Measurements from ENCODE around the gene CIT. TPM values are rescaled to one million over a fixed set of nuclear protein-coding genes. Genes with fewer than 3 reads are reported as not detected.

Gene CIT
- total RNA-seq, 4 donors from 2014 or later: 6.1 to 20.3 (median 10.0) TPM

- Histone ChIP-seq H3K27ac (no peak overlapping the region), H3K27me3 (no peaks in the 10 kb centered on the region), H3K4me3 (no peak overlapping the region), H3K36me3 (peaks cover 44% of the 10 kb centered on the region), H3K4me1 (peaks cover 8% of the 10 kb centered on the region), H3K9me3 (no peaks in the 10 kb centered on the region)
- DNase-seq (ENCODE audit: low spot score in 2 of 2): no peak
- 62% methylated on average over 3 of the region's 3 CpGs for WGBS
- no peak for TF ChIP-seq POLR2A (IDR thresholded peaks at IDR 0.05)
- no peak for TF ChIP-seq CTCF (IDR thresholded peaks at IDR 0.05)
- TF ChIP-seq EP300 (IDR thresholded peaks at IDR 0.05): no peak
- TF ChIP-seq POLR2AphosphoS5 (IDR thresholded peaks at IDR 0.05): no peak
Observed at GRCh38 chr12:119682639-119683252, 194.4 kb downstream of the CIT start.

GRCh38 chr12:119681728-119682638 lies 195.1 kb downstream of the CIT start:
- no peaks in the 10 kb centered on the region for H3K27me3 ChIP-seq
- H3K4me3 ChIP-seq: no peak overlapping the region
- TF ChIP-seq POLR2A (IDR thresholded peaks at IDR 0.05) (no peak), POLR2AphosphoS5 (IDR thresholded peaks at IDR 0.05) (no peak), EP300 (IDR thresholded peaks at IDR 0.05) (no peak), CTCF (IDR thresholded peaks at IDR 0.05) (no peak)
- H3K4me1 ChIP-seq: peaks cover 8% of the 10 kb centered on the region
- no peak overlapping the region for H3K27ac ChIP-seq
- DNase-seq (ENCODE audit: low spot score in 2 of 2): no peak
- peaks cover 52% of the 10 kb centered on the region for H3K36me3 ChIP-seq
- no peaks in the 10 kb centered on the region for H3K9me3 ChIP-seq
- WGBS: 87% methylated on average over 9 of the region's 9 CpGs

- WGBS: 91% methylated on average over 8 of the region's 8 CpGs
- DNase-seq (ENCODE audit: low spot score in 2 of 2): no peak
- Histone ChIP-seq H3K27me3 (no peaks in the 10 kb centered on the region), H3K36me3 (peaks cover 60% of the 10 kb centered on the region), H3K9me3 (no peaks in the 10 kb centered on the region), H3K4me3 (no peak overlapping the region), H3K4me1 (peaks cover 8% of the 10 kb centered on the region), H3K27ac (no peak overlapping the region)
- no peak for TF ChIP-seq POLR2AphosphoS5 (IDR thresholded peaks at IDR 0.05)
- no peak for TF ChIP-seq EP300 (IDR thresholded peaks at IDR 0.05)
- TF ChIP-seq POLR2A (IDR thresholded peaks at IDR 0.05): no peak
- TF ChIP-seq CTCF (IDR thresholded peaks at IDR 0.05): no peak
Observed at GRCh38 chr12:119681111-119681510, 196.0 kb downstream of the CIT start.

- Histone ChIP-seq H3K27ac (no peak overlapping the region), H3K27me3 (no peaks in the 10 kb centered on the region), H3K4me1 (peaks cover 11% of the 10 kb centered on the region), H3K36me3 (peaks cover 76% of the 10 kb centered on the region), H3K9me3 (no peaks in the 10 kb centered on the region), H3K4me3 (no peak overlapping the region)
- no peak for TF ChIP-seq POLR2AphosphoS5 (IDR thresholded peaks at IDR 0.05)
- TF ChIP-seq CTCF (IDR thresholded peaks at IDR 0.05): no peak
- TF ChIP-seq POLR2A (IDR thresholded peaks at IDR 0.05): no peak
- TF ChIP-seq EP300 (IDR thresholded peaks at IDR 0.05): no peak
- WGBS: 88% methylated on average over 10 of the region's 10 CpGs
- no peak for DNase-seq (ENCODE audit: low spot score in 2 of 2)
Observed at GRCh38 chr12:119679490-119679889, 197.6 kb downstream of the CIT start.

GRCh38 chr12:119679081-119679480 lies 198.0 kb downstream of the CIT start:
- Histone ChIP-seq H3K9me3 (no peaks in the 10 kb centered on the region), H3K4me3 (no peak overlapping the region), H3K27ac (no peak overlapping the region), H3K27me3 (no peaks in the 10 kb centered on the region), H3K4me1 (peaks cover 16% of the 10 kb centered on the region), H3K36me3 (peaks cover 80% of the 10 kb centered on the region)
- 96% methylated on average over 5 of the region's 5 CpGs for WGBS
- no peak for DNase-seq (ENCODE audit: low spot score in 2 of 2)
- TF ChIP-seq CTCF (IDR thresholded peaks at IDR 0.05) (no peak), POLR2AphosphoS5 (IDR thresholded peaks at IDR 0.05) (no peak), POLR2A (IDR thresholded peaks at IDR 0.05) (no peak), EP300 (IDR thresholded peaks at IDR 0.05) (no peak)

Data from suprapubic skin (tissue), 4 donors.